MM.1S (cell line): Measurements from ENCODE around the gene NAB2.

Experiments
- DNase-seq: peaks from one replicate; pipeline ENCODE4 v3.0.0-alpha.2; 2015
- H2AFZ ChIP-seq: fragments of 300-600 bp; sonication (generic); 2 replicates; pipeline ENCODE4 v1.6.0; 2016; ENCODE audit warnings: antibody characterized with exemption, low read length
- H3F3A ChIP-seq: fragments of 300-600 bp; sonication (generic); 2 replicates; pipeline ENCODE4 v1.6.1; 2016; ENCODE audit warnings: mild to moderate bottlenecking, antibody characterized with exemption, low read length, moderate library complexity, mixed read lengths; ENCODE audit not compliant: insufficient read depth
- H3K27ac ChIP-seq: fragments of 300-600 bp; sonication (generic); 2 replicates; pipeline ENCODE4 v1.5.1; 2016; ENCODE audit warnings: mild to moderate bottlenecking, low read length
- H3K27me3 ChIP-seq: fragments of 300-600 bp; sonication (generic); replicated peaks from 2 replicates; pipeline ENCODE4 v1.6.0; 2016; ENCODE audit warnings: low read length; ENCODE audit not compliant: insufficient read depth
- H3K36me3 ChIP-seq: fragments of 300-600 bp; sonication (generic); replicated peaks from 2 replicates; pipeline ENCODE4 v1.6.1; 2016; ENCODE audit warnings: mild to moderate bottlenecking, low read length, mixed read lengths; ENCODE audit not compliant: insufficient read depth
- H3K4me1 ChIP-seq: fragments of 300-600 bp; sonication (generic); 2 replicates; pipeline ENCODE4 v1.6.1; 2016; ENCODE audit warnings: low read length, mixed read lengths
- H3K4me2 ChIP-seq: fragments of 300-600 bp; sonication (generic); 2 replicates; pipeline ENCODE4 v1.6.0; 2016; ENCODE audit warnings: low read depth, low read length
- H3K4me3 ChIP-seq: fragments of 300-600 bp; sonication (generic); 2 replicates; pipeline ENCODE4 v1.5.1; 2016; ENCODE audit warnings: low read length, mixed read lengths
- H3K79me2 ChIP-seq: fragments of 300-600 bp; sonication (generic); 2 replicates; pipeline ENCODE4 v1.6.1; 2016; ENCODE audit warnings: mixed run types, low read length, mixed read lengths
- H3K9ac ChIP-seq: fragments of 300-600 bp; sonication (generic); 2 replicates; pipeline ENCODE4 v1.6.1; 2016; ENCODE audit warnings: low read length, mixed read lengths
- H3K9me2 ChIP-seq: fragments of 300-600 bp; sonication (generic); replicated peaks from 2 replicates; pipeline ENCODE4 v1.6.1; 2016; ENCODE audit warnings: mild to moderate bottlenecking, low read length, mixed read lengths; ENCODE audit not compliant: insufficient read depth
- H3K9me3 ChIP-seq: fragments of 300-600 bp; sonication (generic); replicated peaks from 2 replicates; pipeline ENCODE4 v1.6.1; 2016; ENCODE audit warnings: mild to moderate bottlenecking, low read length, mixed read lengths; ENCODE audit not compliant: insufficient read depth
- H4K20me1 ChIP-seq: fragments of 300-600 bp; sonication (generic); 2 replicates; pipeline ENCODE4 v1.6.1; 2016; ENCODE audit warnings: mild to moderate bottlenecking, low read length, moderate library complexity, mixed read lengths; ENCODE audit not compliant: insufficient read depth
- EZH2 ChIP-seq: fragments of 300-600 bp; sonication (generic); optimal IDR thresholded peaks from 2 replicates; pipeline ENCODE3; 2017; ENCODE audit warnings: low read depth, mild to moderate bottlenecking, antibody characterized with exemption, low read length, mixed read lengths
- EZH2phosphoT487 ChIP-seq: fragments of 300-600 bp; sonication (generic); IDR thresholded peaks from 2 replicates; pipeline ENCODE4 v1.6.1; 2018; ENCODE audit warnings: antibody characterized with exemption, low read length
- TF ChIP-seq, protein P1 (sequence below): fragments of 300-600 bp; sonication (generic); IDR thresholded peaks from 2 replicates; pipeline ENCODE4 v1.5.1; 2016; ENCODE audit warnings: antibody characterized with exemption, low read length, mixed read lengths

The NAB2 gene

DNA sequence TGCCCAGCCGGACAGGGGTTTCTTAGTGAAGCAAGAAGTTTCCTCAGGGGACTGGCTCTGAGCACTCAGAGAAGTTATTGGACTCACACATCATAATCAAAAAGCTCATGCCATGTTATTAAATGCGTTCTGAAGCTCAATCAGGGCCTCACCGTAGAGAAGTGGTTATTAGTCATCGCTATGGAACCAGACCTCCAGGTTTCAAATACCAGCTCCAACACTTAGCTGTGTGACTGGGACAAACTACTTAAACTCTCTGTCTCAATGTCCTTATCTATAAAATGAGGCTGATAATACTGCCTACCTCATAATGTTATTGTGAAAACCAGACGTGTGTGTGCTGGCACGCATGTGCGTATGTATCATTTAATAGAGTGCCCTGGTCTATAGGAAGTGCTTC is 14.9 kb downstream of the NAB2 start:
- H3F3A ChIP-seq: no peaks in the 10 kb centered on the region
- H3K27ac ChIP-seq: no peak overlapping the region
- no peak overlapping the region for H3K4me2 ChIP-seq
- no peak overlapping the region for H3K4me3 ChIP-seq
- no peaks in the 10 kb centered on the region for H3K36me3 ChIP-seq
- H3K9me3 ChIP-seq: no peaks in the 10 kb centered on the region
- DNase-seq: no peak
- no peak overlapping the region for H2AFZ ChIP-seq
- H3K27me3 ChIP-seq: no peaks in the 10 kb centered on the region
- no peaks in the 10 kb centered on the region for H3K79me2 ChIP-seq
- H4K20me1 ChIP-seq: no peaks in the 10 kb centered on the region
- TF ChIP-seq, protein P1, sequence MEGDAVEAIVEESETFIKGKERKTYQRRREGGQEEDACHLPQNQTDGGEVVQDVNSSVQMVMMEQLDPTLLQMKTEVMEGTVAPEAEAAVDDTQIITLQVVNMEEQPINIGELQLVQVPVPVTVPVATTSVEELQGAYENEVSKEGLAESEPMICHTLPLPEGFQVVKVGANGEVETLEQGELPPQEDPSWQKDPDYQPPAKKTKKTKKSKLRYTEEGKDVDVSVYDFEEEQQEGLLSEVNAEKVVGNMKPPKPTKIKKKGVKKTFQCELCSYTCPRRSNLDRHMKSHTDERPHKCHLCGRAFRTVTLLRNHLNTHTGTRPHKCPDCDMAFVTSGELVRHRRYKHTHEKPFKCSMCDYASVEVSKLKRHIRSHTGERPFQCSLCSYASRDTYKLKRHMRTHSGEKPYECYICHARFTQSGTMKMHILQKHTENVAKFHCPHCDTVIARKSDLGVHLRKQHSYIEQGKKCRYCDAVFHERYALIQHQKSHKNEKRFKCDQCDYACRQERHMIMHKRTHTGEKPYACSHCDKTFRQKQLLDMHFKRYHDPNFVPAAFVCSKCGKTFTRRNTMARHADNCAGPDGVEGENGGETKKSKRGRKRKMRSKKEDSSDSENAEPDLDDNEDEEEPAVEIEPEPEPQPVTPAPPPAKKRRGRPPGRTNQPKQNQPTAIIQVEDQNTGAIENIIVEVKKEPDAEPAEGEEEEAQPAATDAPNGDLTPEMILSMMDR: no peak
- TF ChIP-seq EZH2phosphoT487: no peak
- TF ChIP-seq EZH2: no peak
- H3K9ac ChIP-seq: no peak overlapping the region
- no peaks in the 10 kb centered on the region for H3K9me2 ChIP-seq
- H3K4me1 ChIP-seq: no peaks in the 10 kb centered on the region

DNA sequence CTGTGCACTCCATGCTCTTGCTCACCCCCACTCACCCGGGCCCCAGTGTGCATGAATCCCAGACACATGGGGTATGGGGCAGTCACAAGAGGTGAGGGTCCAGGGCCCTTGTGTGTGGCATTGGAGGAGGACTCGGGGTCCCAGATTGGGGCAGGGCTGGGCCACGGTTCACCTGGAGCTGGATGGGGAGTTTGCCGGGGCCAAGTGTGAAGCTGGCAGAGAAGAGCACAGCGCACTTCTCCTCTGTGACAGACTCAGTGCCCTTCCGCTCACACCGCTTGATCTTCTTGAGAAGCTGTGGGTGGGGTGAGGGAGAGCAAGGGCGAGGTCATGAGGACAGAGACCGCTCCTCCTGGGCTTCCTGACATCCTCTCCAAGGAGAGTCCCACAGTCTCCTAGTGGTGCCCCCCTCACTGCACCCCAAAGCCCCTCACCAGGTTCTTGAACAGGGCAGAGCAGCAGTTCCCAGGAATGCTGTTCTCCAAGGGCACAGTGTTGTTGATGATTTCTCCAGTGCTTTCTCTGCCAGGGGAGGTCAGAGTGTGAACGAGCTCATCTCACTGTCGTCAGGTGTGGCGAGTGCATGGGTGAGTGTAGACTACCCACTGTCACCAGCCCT is 15.5 kb downstream of the NAB2 start:
- Histone ChIP-seq H2AFZ (no peak overlapping the region), H3K79me2 (0 out of 2 replicates have a peak, but pooled peaks cover 1% of the 10 kb centered on the region), H3K4me2 (no peak overlapping the region), H3K4me3 (no peak overlapping the region), H3F3A (no peaks in the 10 kb centered on the region), H3K36me3 (no peaks in the 10 kb centered on the region), H3K9me2 (no peaks in the 10 kb centered on the region), H3K27me3 (no peaks in the 10 kb centered on the region), H3K4me1 (no peaks in the 10 kb centered on the region), H3K27ac (no peak overlapping the region), H3K9me3 (no peaks in the 10 kb centered on the region), H4K20me1 (no peaks in the 10 kb centered on the region), H3K9ac (no peak overlapping the region)
- no peak for TF ChIP-seq EZH2phosphoT487
- TF ChIP-seq, protein P1: no peak
- no peak for TF ChIP-seq EZH2
- DNase-seq: no peak

DNA sequence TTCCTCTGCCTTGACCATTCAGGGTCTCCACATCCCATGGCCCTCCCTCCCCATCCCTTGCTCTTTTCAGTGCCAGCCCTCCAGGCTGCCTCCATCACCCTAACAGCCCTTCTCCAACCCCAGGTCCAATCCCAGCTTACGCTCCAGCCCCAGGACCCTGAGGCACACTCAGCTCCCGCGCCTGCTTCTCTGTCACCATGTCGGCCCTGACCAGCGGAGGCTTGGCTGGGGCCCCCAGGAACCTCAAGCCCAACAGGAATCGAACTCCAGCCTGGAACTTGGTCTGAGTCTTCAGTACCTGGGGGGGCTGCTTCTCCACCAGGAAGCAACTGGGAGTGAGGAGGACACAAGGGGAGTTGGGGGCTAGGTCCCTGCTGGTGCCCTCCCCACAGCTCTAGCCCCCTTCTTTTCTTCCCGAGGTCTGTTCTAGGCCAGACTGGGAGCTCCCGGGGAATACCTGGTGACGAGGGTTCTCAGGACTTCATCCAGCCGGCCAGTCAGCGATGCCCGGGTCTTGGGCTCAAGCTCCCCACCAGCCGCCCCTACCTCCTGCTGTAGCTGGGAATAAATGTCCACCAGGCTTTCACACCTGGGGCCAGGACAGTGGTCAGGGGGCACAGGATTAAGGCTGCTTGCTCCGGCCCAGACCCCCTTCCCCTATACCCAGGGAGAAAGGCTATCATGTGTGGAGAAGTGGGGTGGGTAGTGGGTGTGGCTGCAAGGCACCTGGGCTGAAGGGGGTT is 16.3 kb downstream of the NAB2 start:
- Histone ChIP-seq H3K79me2 (peaks cover 7% of the 10 kb centered on the region; the same call in 1 of the 2 replicates), H3K4me3 (no peak overlapping the region), H3K9ac (no peak overlapping the region), H3K27ac (no peak overlapping the region), H3K36me3 (no peaks in the 10 kb centered on the region), H2AFZ (no peak overlapping the region), H3K4me1 (no peaks in the 10 kb centered on the region; the same call in 1 of the 2 replicates), H3F3A (no peaks in the 10 kb centered on the region; the same call in 1 of the 2 replicates), H3K27me3 (no peaks in the 10 kb centered on the region), H4K20me1 (no peaks in the 10 kb centered on the region), H3K9me2 (no peaks in the 10 kb centered on the region), H3K9me3 (no peaks in the 10 kb centered on the region), H3K4me2 (no peak overlapping the region)
- no peak for DNase-seq
- TF ChIP-seq, protein P1: no peak
- TF ChIP-seq EZH2phosphoT487: no peak
- no peak for TF ChIP-seq EZH2
